ENCODE results near the gene PICK1.

PICK1 gene

DNA sequence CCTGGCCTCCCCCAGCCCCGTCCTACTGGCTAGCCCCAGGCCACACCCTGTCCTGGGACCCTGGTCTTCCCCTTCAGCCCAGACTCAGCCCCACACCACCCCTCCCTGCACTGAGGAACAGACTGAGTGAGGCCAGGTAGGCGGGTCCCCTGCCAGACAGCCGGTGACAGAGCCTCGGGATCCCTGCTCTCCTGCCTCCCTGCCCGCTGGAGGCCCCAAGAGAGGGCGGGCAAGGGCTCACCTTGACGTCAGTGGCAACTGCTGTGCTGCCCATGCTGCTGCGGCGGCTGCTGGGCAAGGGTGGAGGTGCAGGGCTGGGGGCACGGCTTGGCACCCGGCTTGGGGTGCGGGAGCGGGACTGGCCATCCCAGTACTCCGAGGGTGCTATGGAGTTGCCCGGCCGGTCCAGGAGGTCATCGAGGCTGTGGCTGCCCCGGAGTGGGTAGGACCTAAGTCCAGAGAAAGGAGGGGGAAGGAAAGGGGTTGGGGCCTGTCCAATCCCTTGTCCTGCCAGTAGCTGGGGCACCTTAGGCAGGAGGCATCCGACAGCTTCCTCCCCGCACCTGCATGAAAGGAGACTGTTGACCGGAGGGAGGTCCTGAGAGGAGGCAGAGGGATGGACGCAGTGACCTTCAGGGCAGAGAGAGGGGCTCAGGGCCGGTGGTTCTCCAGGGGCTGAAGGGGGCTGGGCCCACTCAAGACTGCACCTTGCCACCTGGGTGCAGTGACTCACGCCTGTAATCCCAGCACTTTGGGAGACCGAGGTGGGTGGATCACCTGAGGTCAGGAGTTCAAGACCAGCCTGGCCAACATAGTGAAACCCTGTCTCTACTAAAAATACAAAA, 29.0 kb downstream of the PICK1 start:
- TF ChIP-seq CTCF (IDR thresholded peaks at IDR 0.05; ENCODE audit: low read depth, low read length): no peak
- in situ Hi-C loops (cut with HindIII; ENCODE audit: low sequenced_read_pairs): no loop called here
- DNase-seq (ENCODE audit: low read depth, low spot score): no peak

DNA sequence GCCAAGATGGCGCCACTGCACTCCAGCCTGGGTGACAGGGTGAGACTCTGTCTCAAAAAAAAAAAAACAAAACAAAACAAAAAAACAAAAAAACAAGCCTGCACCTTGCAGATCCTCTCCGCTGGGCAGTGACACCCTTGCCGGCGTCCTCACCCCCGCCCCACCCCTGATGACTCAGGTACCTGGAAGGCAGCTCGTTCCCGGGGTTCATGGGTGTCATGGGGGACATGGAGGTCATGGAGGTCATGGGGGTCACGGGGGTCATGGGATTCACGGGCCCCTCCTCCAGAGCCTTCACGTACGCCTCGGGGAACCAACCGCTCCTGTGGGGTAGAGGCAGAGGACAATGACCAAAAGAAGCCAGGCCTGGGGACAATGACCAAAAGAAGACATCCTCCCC, 29.7 kb downstream of the PICK1 start:
- no peak overlapping the region for H3K4me3 ChIP-seq (ENCODE audit: low read depth, low read length)
- no peak for DNase-seq (ENCODE audit: low read depth, low spot score)
- in situ Hi-C loops (cut with HindIII; ENCODE audit: low sequenced_read_pairs): no loop called here
- no peak for TF ChIP-seq CTCF (IDR thresholded peaks at IDR 0.05; ENCODE audit: low read depth, low read length)

More for the DNA sequence above, 29.0 kb downstream of the PICK1 start:
- H3K4me3 ChIP-seq (ENCODE audit: low read depth, low read length): no peak overlapping the region

- in situ Hi-C loops (cut with HindIII; ENCODE audit: low sequenced_read_pairs): no loop called here
- no peak for DNase-seq (ENCODE audit: low read depth, low spot score)
- TF ChIP-seq CTCF (IDR thresholded peaks at IDR 0.05; ENCODE audit: low read depth, low read length): no peak
- no peak overlapping the region for H3K4me3 ChIP-seq (ENCODE audit: low read depth, low read length)
Measured at GRCh38 chr22:38087855-38088254, 30.7 kb downstream of the PICK1 start.

DNA sequence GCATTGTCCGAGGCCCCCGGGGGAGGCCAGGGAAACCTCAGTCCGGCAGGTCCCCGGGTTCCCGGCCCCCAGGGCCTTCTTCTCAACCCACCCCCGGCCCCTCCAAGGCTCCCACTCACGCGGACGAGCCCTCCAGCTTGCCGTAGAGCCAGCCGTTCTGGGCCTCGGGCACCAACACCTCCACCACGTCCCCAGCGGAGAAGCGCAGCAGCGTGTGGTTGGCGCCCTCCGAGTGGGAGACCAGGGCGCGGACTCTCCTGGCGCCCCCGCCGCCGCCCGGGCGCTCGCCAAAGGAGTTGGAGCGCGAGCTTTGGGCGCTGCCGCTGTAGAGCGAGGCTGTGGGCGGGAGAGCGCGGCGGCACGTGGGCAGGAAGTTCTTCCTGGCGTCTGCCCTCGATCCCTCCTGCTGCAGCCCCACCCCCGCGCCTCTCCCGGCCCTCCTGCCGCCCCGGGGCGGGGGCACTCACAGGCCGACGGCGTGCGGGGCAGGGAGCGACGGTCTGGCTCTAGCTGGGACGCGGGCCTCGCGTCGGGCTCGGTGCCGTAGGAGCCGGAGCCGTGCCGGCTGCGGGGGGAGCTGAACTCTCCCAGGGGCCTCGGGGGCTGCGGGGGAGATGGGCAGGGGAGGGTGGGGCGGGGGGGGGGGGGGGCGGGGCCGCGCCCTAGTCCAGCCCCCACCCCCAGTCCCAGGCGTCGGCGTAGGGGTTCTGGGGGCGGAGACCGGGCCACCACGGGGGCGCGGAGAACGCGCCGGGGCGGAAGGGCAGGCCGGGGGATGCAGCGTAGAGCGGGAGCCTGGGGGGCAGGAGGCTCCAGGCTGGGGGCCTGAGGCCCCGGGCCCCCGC, 31.6 kb downstream of the PICK1 start:
- TF ChIP-seq CTCF (IDR thresholded peaks at IDR 0.05; ENCODE audit: low read depth, low read length): no peak
- DNase-seq (ENCODE audit: low read depth, low spot score): no peak
- in situ Hi-C loops (cut with HindIII; ENCODE audit: low sequenced_read_pairs): no loop called here
- no peak overlapping the region for H3K4me3 ChIP-seq (ENCODE audit: low read depth, low read length)

DNA sequence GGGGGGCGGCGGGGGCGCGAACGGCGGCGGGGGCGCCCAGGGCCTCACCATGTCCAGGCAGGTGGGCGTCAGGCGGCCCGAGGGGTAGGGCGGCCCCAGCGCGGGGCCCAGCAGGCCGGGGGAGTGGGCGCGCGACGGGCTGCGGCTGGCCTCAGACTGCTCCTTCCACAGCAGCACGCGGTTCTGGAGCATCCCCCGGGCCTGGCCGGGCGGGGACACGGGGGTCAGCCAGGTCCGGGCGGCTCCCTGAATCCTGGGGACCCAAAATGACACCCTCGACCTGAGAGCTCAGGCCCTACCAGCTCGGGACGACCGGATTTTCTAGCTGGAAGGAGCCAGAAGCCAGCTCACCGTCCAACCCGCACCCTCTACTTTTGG, 32.3 kb downstream of the PICK1 start:
- DNase-seq (ENCODE audit: low read depth, low spot score): no peak
- no peak overlapping the region for H3K4me3 ChIP-seq (ENCODE audit: low read depth, low read length)
- no peak for TF ChIP-seq CTCF (IDR thresholded peaks at IDR 0.05; ENCODE audit: low read depth, low read length)
- in situ Hi-C loops (cut with HindIII; ENCODE audit: low sequenced_read_pairs): no loop called here

- TF ChIP-seq CTCF (IDR thresholded peaks at IDR 0.05; ENCODE audit: low read depth, low read length): no peak
- in situ Hi-C loops (cut with HindIII; ENCODE audit: low sequenced_read_pairs): no loop called here
Measured at GRCh38 chr22:38097058-38097457, 39.9 kb downstream of the PICK1 start.

More at GRCh38 chr22:38097058-38097457, 39.9 kb downstream of the PICK1 start:
- DNase-seq (ENCODE audit: low read depth, low spot score): no peak
- no peak overlapping the region for H3K4me3 ChIP-seq (ENCODE audit: low read depth, low read length)
